ENCODE data around the gene POLK. TPM values are rescaled to one million over a fixed set of nuclear protein-coding genes. Genes with fewer than 3 reads are reported as not detected.
"Not testable (repeated sequence)": the region's sequence is repeated elsewhere in the genome, so short reads cannot be mapped to it uniquely, and the experiment has no call there.

Gene POLK
- total and polyA plus RNA-seq, 4 donors: 6.6 to 68.6 (median 18.5) TPM

DNA sequence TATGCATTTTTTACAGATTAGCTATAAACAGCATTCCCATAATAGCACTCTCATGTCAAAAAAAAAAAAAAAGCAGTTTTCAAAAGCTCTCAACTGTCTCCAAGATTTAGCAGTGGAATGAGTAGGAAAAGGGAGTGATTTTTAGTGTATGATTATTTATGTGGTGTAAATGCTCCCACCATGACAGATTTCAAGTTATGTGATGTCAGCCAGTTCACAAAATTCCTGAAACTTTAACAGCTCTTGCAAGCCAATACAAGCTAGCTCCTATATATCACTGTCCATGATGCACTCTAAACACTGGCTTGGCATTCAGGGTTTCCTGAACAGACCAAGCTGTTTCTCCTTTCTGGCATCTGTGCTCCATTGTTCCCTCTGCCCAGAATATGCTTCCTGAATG, 91.7 kb downstream of the POLK start:
- no peak for ATAC-seq (ENCODE audit: insufficient read depth, low FRiP score)
- Histone ChIP-seq H3K9me3 (ENCODE audit: control insufficient read depth in 4 of 4, insufficient read depth in 3 of 4, low read length in 3 of 4) (peaks cover 0 to 2% (median 0%) of the 10 kb centered on the region in 4 donors), H3K9ac (ENCODE audit: insufficient read depth in 1 of 2, low read length in 2 of 2) (no peak overlapping the region), H3K36me3 (ENCODE audit: control insufficient read depth in 4 of 4, insufficient read depth in 4 of 4, low read length in 4 of 4) (peaks cover 0 to 7% (median 2%) of the 10 kb centered on the region in 4 donors), H3K4me3 (no peak overlapping the region), H3K27ac (ENCODE audit: low read depth in 1 of 2, low read length in 1 of 2) (no peak overlapping the region), H3K4me1 (ENCODE audit: control insufficient read depth in 5 of 5, insufficient read depth in 5 of 5, low read length in 5 of 5) (peaks cover 0 to 20% (median 5%) of the 10 kb centered on the region in 5 donors), H3K27me3 (ENCODE audit: control insufficient read depth in 3 of 3, insufficient read depth in 3 of 3, low read length in 2 of 3) (no peaks in the 10 kb centered on the region)
- DNase-seq: peak; percentile 54 to 89 (median 89)
- TF ChIP-seq, protein P1, sequence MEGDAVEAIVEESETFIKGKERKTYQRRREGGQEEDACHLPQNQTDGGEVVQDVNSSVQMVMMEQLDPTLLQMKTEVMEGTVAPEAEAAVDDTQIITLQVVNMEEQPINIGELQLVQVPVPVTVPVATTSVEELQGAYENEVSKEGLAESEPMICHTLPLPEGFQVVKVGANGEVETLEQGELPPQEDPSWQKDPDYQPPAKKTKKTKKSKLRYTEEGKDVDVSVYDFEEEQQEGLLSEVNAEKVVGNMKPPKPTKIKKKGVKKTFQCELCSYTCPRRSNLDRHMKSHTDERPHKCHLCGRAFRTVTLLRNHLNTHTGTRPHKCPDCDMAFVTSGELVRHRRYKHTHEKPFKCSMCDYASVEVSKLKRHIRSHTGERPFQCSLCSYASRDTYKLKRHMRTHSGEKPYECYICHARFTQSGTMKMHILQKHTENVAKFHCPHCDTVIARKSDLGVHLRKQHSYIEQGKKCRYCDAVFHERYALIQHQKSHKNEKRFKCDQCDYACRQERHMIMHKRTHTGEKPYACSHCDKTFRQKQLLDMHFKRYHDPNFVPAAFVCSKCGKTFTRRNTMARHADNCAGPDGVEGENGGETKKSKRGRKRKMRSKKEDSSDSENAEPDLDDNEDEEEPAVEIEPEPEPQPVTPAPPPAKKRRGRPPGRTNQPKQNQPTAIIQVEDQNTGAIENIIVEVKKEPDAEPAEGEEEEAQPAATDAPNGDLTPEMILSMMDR (IDR thresholded peaks at IDR 0.05; ENCODE audit: control extremely low read depth, extremely low read depth): no peak

GRCh38 chr5:75603821-75604220, 92.1 kb downstream of the POLK start:
- Histone ChIP-seq H3K4me3 (no peak overlapping the region), H3K9me3 (ENCODE audit: control insufficient read depth in 4 of 4, insufficient read depth in 3 of 4, low read length in 3 of 4) (peaks cover 0 to 2% (median 0%) of the 10 kb centered on the region in 4 donors), H3K36me3 (ENCODE audit: control insufficient read depth in 4 of 4, insufficient read depth in 4 of 4, low read length in 4 of 4) (peaks cover 0 to 7% (median 1%) of the 10 kb centered on the region in 4 donors), H3K4me1 (ENCODE audit: control insufficient read depth in 5 of 5, insufficient read depth in 5 of 5, low read length in 5 of 5) (peaks cover 0 to 20% (median 5%) of the 10 kb centered on the region in 5 donors), H3K9ac (ENCODE audit: insufficient read depth in 1 of 2, low read length in 2 of 2) (no peak overlapping the region), H3K27ac (ENCODE audit: low read depth in 1 of 2, low read length in 1 of 2) (no peak overlapping the region), H3K27me3 (ENCODE audit: control insufficient read depth in 3 of 3, insufficient read depth in 3 of 3, low read length in 2 of 3) (no peaks in the 10 kb centered on the region)
- 75 to 83% methylated on average over 2 of the region's 2 CpGs for WGBS, 2 donors
- no peak for DNase-seq
- TF ChIP-seq, protein P1 (IDR thresholded peaks at IDR 0.05; ENCODE audit: control extremely low read depth, extremely low read depth): no peak
- no peak for ATAC-seq (ENCODE audit: insufficient read depth, low FRiP score)

- 38 to 62% methylated on average over 5 of the region's 5 CpGs for WGBS, 2 donors
- ATAC-seq (ENCODE audit: insufficient read depth, low FRiP score): not testable (repeated sequence)
These were observed 95.7 kb downstream of the POLK start for GRCh38 chr5:75607341-75607740.

DNA sequence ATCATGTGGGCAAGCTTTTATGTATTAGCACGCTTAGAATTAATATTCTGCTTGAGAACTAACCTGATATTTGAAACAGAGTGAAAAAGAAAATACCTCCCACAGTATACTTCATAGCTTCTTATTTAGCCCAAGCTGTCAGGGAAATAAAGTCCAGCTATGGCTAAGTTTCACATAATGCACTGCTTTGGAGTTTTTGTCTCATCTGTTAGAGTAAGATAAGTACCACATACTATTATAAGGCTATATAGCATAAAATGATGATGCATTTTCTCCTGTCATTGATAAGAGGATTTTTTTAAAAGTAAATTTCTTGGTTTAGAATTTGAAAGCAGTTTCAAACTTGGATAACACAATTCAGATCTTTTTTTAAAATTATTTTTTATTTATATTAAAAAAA, 97.2 kb downstream of the POLK start:
- 98 to 100% methylated on average over 1 of the region's 1 CpG for WGBS, 2 donors
- H3K4me3 ChIP-seq: no peak overlapping the region
- H3K27me3 ChIP-seq (ENCODE audit: control insufficient read depth in 3 of 3, insufficient read depth in 3 of 3, low read length in 2 of 3): no peaks in the 10 kb centered on the region
- TF ChIP-seq, protein P1 (IDR thresholded peaks at IDR 0.05; ENCODE audit: control extremely low read depth, extremely low read depth): no peak
- peaks cover 1 to 28% (median 7%) of the 10 kb centered on the region in 5 donors for H3K4me1 ChIP-seq (ENCODE audit: control insufficient read depth in 5 of 5, insufficient read depth in 5 of 5, low read length in 5 of 5)
- H3K27ac ChIP-seq (ENCODE audit: low read depth in 1 of 2, low read length in 1 of 2): no peak overlapping the region
- ATAC-seq (ENCODE audit: insufficient read depth, low FRiP score) (no peak), DNase-seq (no peak)
- no peaks in the 10 kb centered on the region for H3K9me3 ChIP-seq (ENCODE audit: control insufficient read depth in 4 of 4, insufficient read depth in 3 of 4, low read length in 3 of 4)
- H3K36me3 ChIP-seq (ENCODE audit: control insufficient read depth in 4 of 4, insufficient read depth in 4 of 4, low read length in 4 of 4): peaks cover 0 to 3% (median 0%) of the 10 kb centered on the region in 4 donors
- H3K9ac ChIP-seq (ENCODE audit: insufficient read depth in 1 of 2, low read length in 2 of 2): no peak overlapping the region

More at GRCh38 chr5:75607341-75607740, 95.7 kb downstream of the POLK start:
- H3K9ac ChIP-seq (ENCODE audit: insufficient read depth in 1 of 2, low read length in 2 of 2); H3K4me3 ChIP-seq; H3K9me3 ChIP-seq (ENCODE audit: control insufficient read depth in 4 of 4, insufficient read depth in 3 of 4, low read length in 3 of 4); H3K27ac ChIP-seq (ENCODE audit: low read depth in 1 of 2, low read length in 1 of 2); H3K36me3 ChIP-seq (ENCODE audit: control insufficient read depth in 4 of 4, insufficient read depth in 4 of 4, low read length in 4 of 4); DNase-seq; H3K27me3 ChIP-seq (ENCODE audit: control insufficient read depth in 3 of 3, insufficient read depth in 3 of 3, low read length in 2 of 3): not testable (repeated sequence)
- peaks cover 4 to 32% (median 7%) of the 10 kb centered on the region in 5 donors for H3K4me1 ChIP-seq (ENCODE audit: control insufficient read depth in 5 of 5, insufficient read depth in 5 of 5, low read length in 5 of 5)

Measured in lung (tissue), 12 donors.